Transverse colon (tissue), 4 donors: ENCODE results near the gene ETV7. TPM values are rescaled to one million over a fixed set of nuclear protein-coding genes. Genes with fewer than 3 reads are reported as not detected.
A peak's percentile ranks its signal among the peaks of the same experiment; 100 is the strongest.

Experiments
- DNase-seq: peaks from one replicate; pipeline ENCODE4 v3.0.0-alpha.2; 2019
- H3K27ac ChIP-seq, 4 donors: fragments of 200-600 bp; sonication (generic); 2 replicates each; pipeline ENCODE4 v1.5.1; 2016 to 2018; ENCODE audit warnings: inconsistent platforms in 4 of 4
- H3K27me3 ChIP-seq: fragments of 200-600 bp; sonication (generic); 2 replicates; pipeline ENCODE4 v1.5.1; 2017; ENCODE audit warnings: inconsistent platforms
- H3K36me3 ChIP-seq, 4 donors: fragments of 200-600 bp; sonication (generic); 2 replicates each; pipeline ENCODE4 v1.5.1; 2017 to 2019; ENCODE audit warnings: inconsistent platforms in 4 of 4
- H3K4me1 ChIP-seq, 4 donors: fragments of 200-600 bp; sonication (generic); 2 replicates each; pipeline ENCODE4 v1.5.1; 2017 to 2020; ENCODE audit warnings: inconsistent platforms in 4 of 4
- H3K4me3 ChIP-seq, 4 donors: fragments of 200-600 bp; sonication (generic); 1 replicate in 1 of 4; 2 replicates in 3 of 4; pipeline versions ENCODE4 v1.5.1 to v1.6.1; 2017 to 2019; ENCODE audit warnings: inconsistent platforms in 4 of 4
- H3K9me3 ChIP-seq, 2 donors: fragments of 200-600 bp; sonication (generic); 2 replicates each; pipeline ENCODE4 v1.5.1; 2017 to 2019; ENCODE audit warnings: inconsistent platforms in 2 of 2
- EP300 ChIP-seq: sonication (generic); formaldehyde crosslinking; IDR thresholded peaks from one replicate; pipeline ENCODE4 v1.6.1; 2017; ENCODE audit warnings: antibody characterized with exemption, low read depth
- POLR2A ChIP-seq: fragments of 450-650 bp; IDR thresholded peaks from one replicate; pipeline ENCODE4 v1.6.1; 2016; ENCODE audit warnings: antibody characterized with exemption, mild to moderate bottlenecking, moderate library complexity
- POLR2AphosphoS5 ChIP-seq, 3 donors: sonication (generic); formaldehyde crosslinking; IDR thresholded peaks; one replicate each; pipeline ENCODE4 v1.6.1; 2016; ENCODE audit warnings: antibody characterized with exemption in 3 of 3
- WGBS, 2 donors: methylation state at CpG; one replicate each; pipeline ENCODE4 v1.1.5; 2018; ENCODE audit warnings: low coverage in 1 of 2; 5-methylcytosine and 5-hydroxymethylcytosine counted together
- in situ Hi-C, 4 donors: fragments of 200-750 bp; cut with MboI; loops; one replicate each; pipeline versions ENCODE4 v1.15.0 to v1.15.1; 2017; ENCODE audit warnings: low sequenced_read_pairs in 3 of 4, low pct_ligation_motif_present in 1 of 4, low pct_unique_long_range_greater_than_20kb in 1 of 4
- intact Hi-C: fragments of 100-400 bp; cut with DNase I; formaldehyde crosslinking; loops from one replicate; pipeline ENCODE4 v1.15.1; 2023; ENCODE audit warnings: low total_unique reads
- total RNA-seq, 4 donors: library from RNA; depleted of rRNA; stranded (reverse); fragments of >200 nt; gene quantifications; one replicate each; pipeline ENCODE4 v1.1.0, GENCODE V29; 2016
- TF ChIP-seq, protein P1 (sequence below), 5 experiments: fragments of 200-600 bp in 3 of 5; fragments of 450-650 bp in 2 of 5; sonication (generic) in 3 of 5; IDR thresholded peaks; 1 replicate in 2 of 5; 2 replicates in 3 of 5; pipeline ENCODE4 v1.5.1; 2016 to 2017; ENCODE audit warnings: antibody characterized with exemption in 5 of 5, inconsistent platforms in 3 of 5, mild to moderate bottlenecking in 2 of 5, moderate library complexity in 1 of 5

The ETV7 gene
- total RNA-seq, 4 donors from 2014 or later, result 1.3 to 4.2 (median 3.0) TPM

DNA sequence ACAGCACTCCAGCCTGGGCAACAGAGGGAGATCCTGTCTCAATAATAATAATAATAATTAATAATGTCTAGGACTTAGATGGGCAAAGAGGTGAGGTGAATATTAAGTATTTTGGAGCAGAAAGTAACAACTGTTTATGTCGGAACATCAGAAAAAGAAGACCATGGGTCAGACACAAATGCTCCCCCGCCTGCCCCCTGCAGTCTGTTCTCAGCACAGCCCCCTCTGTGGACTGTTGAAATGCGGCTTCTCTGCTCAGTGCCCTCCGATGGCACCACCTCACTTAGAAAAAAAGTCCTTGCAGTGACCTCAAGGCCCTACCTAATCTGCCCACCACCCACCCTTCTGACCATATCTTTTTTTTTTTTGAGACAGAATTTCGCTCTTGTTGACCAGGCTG lies 5.2 kb upstream of the ETV7 start:
- no peak overlapping the region for H3K4me3 ChIP-seq
- no peaks in the 10 kb centered on the region for H3K27me3 ChIP-seq
- 92 to 93% methylated on average over 4 to 5 of the region's 5 CpGs for WGBS, 2 donors
- in situ Hi-C loops, result no loop called here
- peaks cover 0 to 5% (median 2%) of the 10 kb centered on the region in 4 donors for H3K4me1 ChIP-seq
- no peaks in the 10 kb centered on the region for H3K36me3 ChIP-seq
- intact Hi-C loops, result no loop called here
- H3K27ac ChIP-seq, result no peak overlapping the region
- TF ChIP-seq POLR2A, result no peak
- no peak for TF ChIP-seq EP300
- no peak for TF ChIP-seq POLR2AphosphoS5 (IDR thresholded peaks at IDR 0.05)
- TF ChIP-seq, protein P1, sequence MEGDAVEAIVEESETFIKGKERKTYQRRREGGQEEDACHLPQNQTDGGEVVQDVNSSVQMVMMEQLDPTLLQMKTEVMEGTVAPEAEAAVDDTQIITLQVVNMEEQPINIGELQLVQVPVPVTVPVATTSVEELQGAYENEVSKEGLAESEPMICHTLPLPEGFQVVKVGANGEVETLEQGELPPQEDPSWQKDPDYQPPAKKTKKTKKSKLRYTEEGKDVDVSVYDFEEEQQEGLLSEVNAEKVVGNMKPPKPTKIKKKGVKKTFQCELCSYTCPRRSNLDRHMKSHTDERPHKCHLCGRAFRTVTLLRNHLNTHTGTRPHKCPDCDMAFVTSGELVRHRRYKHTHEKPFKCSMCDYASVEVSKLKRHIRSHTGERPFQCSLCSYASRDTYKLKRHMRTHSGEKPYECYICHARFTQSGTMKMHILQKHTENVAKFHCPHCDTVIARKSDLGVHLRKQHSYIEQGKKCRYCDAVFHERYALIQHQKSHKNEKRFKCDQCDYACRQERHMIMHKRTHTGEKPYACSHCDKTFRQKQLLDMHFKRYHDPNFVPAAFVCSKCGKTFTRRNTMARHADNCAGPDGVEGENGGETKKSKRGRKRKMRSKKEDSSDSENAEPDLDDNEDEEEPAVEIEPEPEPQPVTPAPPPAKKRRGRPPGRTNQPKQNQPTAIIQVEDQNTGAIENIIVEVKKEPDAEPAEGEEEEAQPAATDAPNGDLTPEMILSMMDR (IDR thresholded peaks at IDR 0.05), result no peak
- DNase-seq, result no peak
- H3K9me3 ChIP-seq, result no peaks in the 10 kb centered on the region

DNA sequence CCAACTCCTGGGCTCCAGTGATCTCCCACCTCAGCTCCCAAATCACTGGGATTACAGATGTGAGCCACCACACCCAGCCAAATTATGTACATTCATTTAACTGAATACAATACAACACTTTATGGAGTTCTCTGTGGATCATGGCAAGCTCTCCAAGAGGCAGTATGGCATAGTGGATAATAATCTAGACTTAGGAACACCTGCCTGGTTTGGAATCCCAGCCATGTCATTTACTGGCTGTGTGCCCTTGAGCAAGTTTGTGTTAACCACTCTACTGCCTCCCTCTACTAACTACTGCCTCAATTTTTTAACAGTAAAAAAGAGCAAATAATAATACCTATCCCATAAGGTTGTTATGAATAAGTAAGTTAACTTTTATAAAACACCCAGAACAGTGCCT lies 1.9 kb upstream of the ETV7 start:
- in situ Hi-C loops (no loop called here), intact Hi-C loops (no loop called here)
- H3K36me3 ChIP-seq, result no peaks in the 10 kb centered on the region
- TF ChIP-seq POLR2A, result no peak
- TF ChIP-seq EP300, result no peak
- TF ChIP-seq, protein P1 (IDR thresholded peaks at IDR 0.05), result no peak
- no peak for TF ChIP-seq POLR2AphosphoS5 (IDR thresholded peaks at IDR 0.05)
- H3K27ac ChIP-seq, result no peak overlapping the region
- H3K4me1 ChIP-seq, result peaks cover 0 to 15% (median 11%) of the 10 kb centered on the region in 4 donors
- no peak for DNase-seq
- no peaks in the 10 kb centered on the region for H3K9me3 ChIP-seq
- no peaks in the 10 kb centered on the region for H3K27me3 ChIP-seq
- H3K4me3 ChIP-seq, result no peak overlapping the region

DNA sequence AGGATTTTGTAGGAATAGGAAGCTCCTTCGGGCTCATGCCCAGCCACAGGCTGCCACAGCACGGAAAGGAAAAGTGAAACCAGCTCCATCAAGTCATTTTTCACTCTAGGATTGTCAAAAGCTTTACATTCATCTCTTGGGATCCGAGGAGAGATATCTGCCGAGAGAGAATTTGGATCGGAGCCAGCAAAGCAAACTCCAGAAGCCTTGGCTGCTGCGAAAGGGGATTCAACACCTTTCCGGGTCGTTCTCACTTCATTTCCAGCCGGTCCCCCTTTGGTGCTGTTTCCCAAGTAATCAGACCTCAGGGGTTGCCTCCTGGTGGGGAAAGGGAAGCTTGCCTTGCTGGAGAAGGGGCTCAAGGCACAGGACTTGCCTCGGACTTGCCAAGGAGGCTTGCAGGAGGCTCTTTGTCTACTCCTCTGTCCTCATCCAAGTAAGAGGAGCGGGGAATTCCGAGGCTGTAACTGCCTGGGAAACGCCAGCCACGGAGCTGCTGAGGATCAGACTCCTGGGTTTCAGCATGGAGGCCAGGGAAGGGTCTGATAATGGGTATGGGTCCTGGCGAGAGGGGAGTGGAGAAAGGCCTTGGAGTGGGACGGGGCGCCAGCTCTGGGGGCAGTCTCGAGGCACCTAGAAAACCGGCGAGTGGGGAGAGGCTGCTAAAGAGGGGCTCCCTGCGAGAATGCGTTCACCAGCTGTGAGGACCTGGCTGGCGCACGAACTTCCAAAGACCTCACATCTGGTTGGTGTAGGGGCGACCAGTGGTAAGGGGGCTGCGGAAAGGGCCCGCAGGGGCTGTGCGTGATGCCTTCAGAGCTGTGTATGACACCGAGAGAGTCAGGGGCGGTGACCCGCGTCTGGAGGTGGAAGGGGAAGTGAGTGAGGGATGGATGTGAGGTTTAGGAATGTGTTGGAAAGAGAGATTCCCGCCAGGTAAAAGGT lies 702 bp downstream of the ETV7 start:
- in situ Hi-C loops (no loop called here), intact Hi-C loops (no loop called here)
- Histone ChIP-seq H3K9me3 (no peaks in the 10 kb centered on the region), H3K27ac (peak overlapping the region; percentile 40 to 81 (median 59)), H3K4me1 (peaks cover 0 to 15% (median 11%) of the 10 kb centered on the region in 4 donors), H3K4me3 (peak overlapping the region; percentile 55 to 81 (median 70)), H3K36me3 (no peaks in the 10 kb centered on the region), H3K27me3 (no peaks in the 10 kb centered on the region)
- WGBS, 2 donors, result 0 to 4% methylated on average over 10 to 33 of the region's 33 CpGs
- peak; percentile 47 for DNase-seq
- no peak for TF ChIP-seq POLR2A
- no peak for TF ChIP-seq EP300
- TF ChIP-seq, protein P1 (IDR thresholded peaks at IDR 0.05), result peak in 2 of 5 experiments; percentile 5 to 9
- peak in 1 of 3 donors; percentile 34 for TF ChIP-seq POLR2AphosphoS5 (IDR thresholded peaks at IDR 0.05)

DNA sequence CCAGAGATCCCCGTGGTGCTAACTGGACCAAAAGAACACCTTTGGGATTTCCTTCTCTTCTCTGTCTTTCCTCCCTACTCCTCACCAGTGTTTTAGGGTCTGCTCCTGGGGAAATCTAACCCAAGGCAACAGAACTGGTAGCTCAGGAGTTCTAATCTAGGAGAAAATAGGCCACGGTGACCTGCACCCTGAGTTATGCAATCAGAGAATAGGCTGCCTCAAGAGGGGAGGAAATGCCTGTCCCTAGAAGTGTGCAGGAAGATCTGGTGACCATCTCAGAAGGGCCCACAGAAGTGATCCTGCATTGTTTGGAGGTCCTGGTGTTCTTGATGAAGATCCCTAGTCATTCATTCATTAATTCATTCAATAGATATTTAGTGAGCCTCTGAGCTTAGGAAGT lies 3.4 kb downstream of the ETV7 start:
- no peak overlapping the region for H3K27ac ChIP-seq
- H3K27me3 ChIP-seq, result no peaks in the 10 kb centered on the region
- H3K9me3 ChIP-seq, result no peaks in the 10 kb centered on the region
- no peak overlapping the region for H3K4me3 ChIP-seq
- WGBS, 2 donors, result 63 to 92% methylated on average over 2 of the region's 2 CpGs
- in situ Hi-C loops, result no loop called here
- H3K36me3 ChIP-seq, result no peaks in the 10 kb centered on the region
- DNase-seq, result no peak
- intact Hi-C loops, result no loop called here
- peaks cover 0 to 15% (median 11%) of the 10 kb centered on the region in 4 donors for H3K4me1 ChIP-seq
- TF ChIP-seq POLR2A (no peak), EP300 (no peak), POLR2AphosphoS5 (IDR thresholded peaks at IDR 0.05) (no peak)
- TF ChIP-seq, protein P1 (IDR thresholded peaks at IDR 0.05), result no peak
